GM21515 (cell line): ENCODE measurements around the gene PITPNC1.

ENCODE experiments used
- ATAC-seq: cut with Tn5 transposase; IDR thresholded peaks from one replicate; pipeline ENCODE4 v1.9.1; 2021; ENCODE audit not compliant: unreplicated experiment

The PITPNC1 gene

GRCh38 chr17:67532326-67532871, 155.3 kb downstream of the PITPNC1 start:
- no peak for ATAC-seq

GRCh38 chr17:67534941-67535340, 157.9 kb downstream of the PITPNC1 start:
- no peak for ATAC-seq

GRCh38 chr17:67542219-67543114, 165.4 kb downstream of the PITPNC1 start:
- no peak for ATAC-seq

GRCh38 chr17:67544364-67544955, 167.4 kb downstream of the PITPNC1 start:
- ATAC-seq: no peak

GRCh38 chr17:67546578-67547527, 169.8 kb downstream of the PITPNC1 start:
- ATAC-seq: peak; percentile 98

GRCh38 chr17:67548693-67549092, 171.6 kb downstream of the PITPNC1 start:
- ATAC-seq: no peak

GRCh38 chr17:67549820-67550219, 172.7 kb downstream of the PITPNC1 start:
- no peak for ATAC-seq

- ATAC-seq: no peak
Observed at GRCh38 chr17:67554634-67555033, 177.6 kb downstream of the PITPNC1 start.

- no peak for ATAC-seq
Observed at GRCh38 chr17:67555855-67556254, 178.8 kb downstream of the PITPNC1 start.

GRCh38 chr17:67557052-67557845, 180.2 kb downstream of the PITPNC1 start:
- no peak for ATAC-seq

- no peak for ATAC-seq
Observed at GRCh38 chr17:67557921-67558320, 180.8 kb downstream of the PITPNC1 start.

- ATAC-seq: no peak
Observed at GRCh38 chr17:67558740-67559380, 181.8 kb downstream of the PITPNC1 start.

GRCh38 chr17:67559381-67559966, 182.4 kb downstream of the PITPNC1 start:
- no peak for ATAC-seq

- ATAC-seq: no peak
Observed at GRCh38 chr17:67562005-67562404, 184.9 kb downstream of the PITPNC1 start.

- no peak for ATAC-seq
Observed at GRCh38 chr17:67563692-67564228, 186.7 kb downstream of the PITPNC1 start.

- ATAC-seq: no peak
Observed at GRCh38 chr17:67565068-67565467, 188.0 kb downstream of the PITPNC1 start.

GRCh38 chr17:67566656-67567055, 189.6 kb downstream of the PITPNC1 start:
- ATAC-seq: no peak

GRCh38 chr17:67569015-67569451, 192.0 kb downstream of the PITPNC1 start:
- peak; percentile 44 for ATAC-seq

- no peak for ATAC-seq
Observed at GRCh38 chr17:67569873-67570272, 192.8 kb downstream of the PITPNC1 start.
